IMR-90 (cell line): ENCODE measurements around the gene AJAP1. TPM values are rescaled to one million over a fixed set of nuclear protein-coding genes. Genes with fewer than 3 reads are reported as not detected.

ENCODE experiments used
- ATAC-seq: fragments of 200-7000 bp; cut with Tn5 transposase; 2 replicates; pipeline ENCODE4 v1.9.1; 2020; ENCODE audit warnings: low read depth, mild to moderate bottlenecking, moderate library complexity
- BruUV-seq: library from RNA; stranded (reverse); fragments of 400-500 nt; replicated peaks from 2 replicates; lab custom pipeline; 2021; lab: Mats Ljungman, UMichigan
- CTCF ChIA-PET: fragments of 300-600 bp; formaldehyde crosslinking; extraction: SDS; loops from one replicate; lab custom pipeline; 2021; ENCODE audit warnings: antibody characterized with exemption; lab: Yijun Ruan, JAX
- POLR2A ChIA-PET: fragments of 300-600 bp; sonication (Branson Sonifier 250); formaldehyde crosslinking; loops from one replicate; lab custom pipeline; 2022; ENCODE audit warnings: antibody characterized with exemption; ENCODE audit not compliant: unreplicated experiment; lab: Charles Lee
- DNase-seq: peaks from one replicate; pipeline ENCODE4 v3.0.0; 2013
- H2AFZ ChIP-seq: replicated peaks from 2 replicates; pipeline ENCODE3; 2013; ENCODE audit warnings: low read length, mild to moderate bottlenecking; ENCODE audit not compliant: poor library complexity
- H2AK5ac ChIP-seq: 2 replicates; pipeline ENCODE4 v1.6.1; 2013; ENCODE audit warnings: low read depth, low read length, inconsistent platforms
- H2AK9ac ChIP-seq: replicated peaks from 2 replicates; pipeline ENCODE3; 2013; ENCODE audit warnings: mild to moderate bottlenecking, low read depth, low read length, moderate library complexity; ENCODE audit not compliant: poor library complexity
- H2BK120ac ChIP-seq: 2 replicates; pipeline ENCODE4 v1.6.1; 2013; ENCODE audit warnings: low read depth, low read length, inconsistent platforms
- H2BK15ac ChIP-seq: 3 replicates; pipeline ENCODE4 v1.6.1; 2013; ENCODE audit warnings: low read depth, low read length, inconsistent platforms
- H2BK20ac ChIP-seq: 2 replicates; pipeline ENCODE4 v1.6.1; 2013; ENCODE audit warnings: low read depth, mild to moderate bottlenecking, inconsistent platforms, low read length, moderate library complexity
- H2BK5ac ChIP-seq: 2 replicates; pipeline ENCODE4 v1.6.1; 2013; ENCODE audit warnings: mild to moderate bottlenecking, low read depth, low read length, inconsistent platforms; ENCODE audit not compliant: poor library complexity, severe bottlenecking
- H3K14ac ChIP-seq: replicated peaks from 2 replicates; pipeline ENCODE4 v1.6.1; 2013; ENCODE audit warnings: low read depth, low read length, inconsistent platforms
- H3K18ac ChIP-seq: 2 replicates; pipeline ENCODE4 v1.6.1; 2013; ENCODE audit warnings: low read depth, low read length, control low read depth
- H3K23ac ChIP-seq: 2 replicates; pipeline ENCODE4 v1.6.1; 2013; ENCODE audit warnings: low read depth, low read length, inconsistent platforms
- H3K27ac ChIP-seq: 2 replicates; pipeline ENCODE4 v1.5.1; 2013; ENCODE audit warnings: mild to moderate bottlenecking, control low read depth, low read length; ENCODE audit not compliant: insufficient read depth
- H3K27me3 ChIP-seq: 2 replicates; pipeline ENCODE4 v1.6.1; 2013; ENCODE audit warnings: low read length; ENCODE audit not compliant: control insufficient read depth, insufficient read depth
- H3K36me3 ChIP-seq: 2 replicates; pipeline ENCODE4 v1.6.1; 2013; ENCODE audit warnings: low read length, mixed read lengths; ENCODE audit not compliant: control insufficient read depth, insufficient read depth
- H3K4ac ChIP-seq: 2 replicates; pipeline ENCODE4 v1.6.1; 2013; ENCODE audit warnings: low read depth, low read length, inconsistent platforms
- H3K4me1 ChIP-seq: 2 replicates; pipeline ENCODE4 v1.6.1; 2013; ENCODE audit warnings: low read length, mixed read lengths; ENCODE audit not compliant: control insufficient read depth, insufficient read depth
- H3K4me2 ChIP-seq: 2 replicates; pipeline ENCODE4 v1.6.1; 2013; ENCODE audit warnings: low read depth, mild to moderate bottlenecking, control low read depth, low read length, moderate library complexity
- H3K4me3 ChIP-seq: 2 replicates; pipeline ENCODE4 v1.5.1; 2013; ENCODE audit warnings: low read depth, mild to moderate bottlenecking, control low read depth, low read length, moderate library complexity; ENCODE audit not compliant: insufficient read depth
- H3K56ac ChIP-seq: 2 replicates; pipeline ENCODE4 v1.6.1; 2013; ENCODE audit warnings: low read length, inconsistent platforms; ENCODE audit not compliant: insufficient read depth; ENCODE audit errors: extremely low read depth
- H3K79me1 ChIP-seq, 2 experiments: 2 replicates each; pipeline ENCODE4 v1.6.1; 2013; ENCODE audit warnings: low read length in 2 of 2, inconsistent platforms in 1 of 2, low read depth in 1 of 2
- H3K9ac ChIP-seq: 2 replicates; pipeline ENCODE4 v1.6.1; 2013; ENCODE audit warnings: low read depth, low read length, control low read depth
- H3K9me1 ChIP-seq: 2 replicates; pipeline ENCODE4 v1.6.1; 2013; ENCODE audit warnings: low read length, inconsistent platforms; ENCODE audit not compliant: insufficient read depth
- H3K9me3 ChIP-seq: 2 replicates; pipeline ENCODE4 v1.6.1; 2013; ENCODE audit warnings: low read length; ENCODE audit not compliant: control insufficient read depth, insufficient read depth
- H4K20me1 ChIP-seq: 2 replicates; pipeline ENCODE4 v1.6.1; 2013; ENCODE audit warnings: low read length, inconsistent platforms; ENCODE audit not compliant: insufficient read depth
- H4K5ac ChIP-seq: 2 replicates; pipeline ENCODE4 v1.6.1; 2013; ENCODE audit warnings: mild to moderate bottlenecking, low read depth, low read length, control low read depth
- H4K8ac ChIP-seq, 2 experiments: 2 replicates each; pipeline ENCODE4 v1.6.1; 2013; ENCODE audit warnings: low read depth in 2 of 2, low read length in 2 of 2, control low read depth in 1 of 2, inconsistent platforms in 1 of 2
- H4K91ac ChIP-seq: 2 replicates; pipeline ENCODE4 v1.6.1; 2013; ENCODE audit warnings: low read depth, low read length, inconsistent platforms; ENCODE audit not compliant: insufficient read depth
- BHLHE40 ChIP-seq: fragments of 150-350 bp; IDR thresholded peaks from 2 replicates; pipeline ENCODE4 v1.6.1; 2016; ENCODE audit warnings: mild to moderate bottlenecking, low read depth, low read length
- CHD1 ChIP-seq: IDR thresholded peaks from 2 replicates; pipeline ENCODE4 v1.6.1; 2012; ENCODE audit warnings: low read depth, low read length, improper control_type of control experiment
- CTCF ChIP-seq: conservative IDR thresholded peaks from 2 replicates; pipeline ENCODE4 v1.5.1; 2012; ENCODE audit warnings: mild to moderate bottlenecking, low read depth, low read length, improper control_type of control experiment
- ELK1 ChIP-seq: fragments of 150-350 bp; IDR thresholded peaks from 2 replicates; pipeline ENCODE4 v1.6.1; 2016; ENCODE audit warnings: low read depth, mild to moderate bottlenecking, low read length, moderate library complexity, borderline replicate concordance
- FOS ChIP-seq: fragments of 150-350 bp; IDR thresholded peaks from 2 replicates; pipeline ENCODE4 v1.6.1; 2016; ENCODE audit warnings: low read depth, low read length
- MAFK ChIP-seq: IDR thresholded peaks from 2 replicates; pipeline ENCODE4 v1.6.1; 2012; ENCODE audit warnings: low read depth, low read length, improper control_type of control experiment
- NFE2L2 ChIP-seq: fragments of 150-350 bp; IDR thresholded peaks from 2 replicates; pipeline ENCODE4 v1.6.1; 2016; ENCODE audit warnings: low read depth, mild to moderate bottlenecking, low read length
- POLR2A ChIP-seq: IDR thresholded peaks from 2 replicates; pipeline ENCODE4 v1.6.1; 2012; ENCODE audit warnings: mild to moderate bottlenecking, low read depth, low read length
- RAD21 ChIP-seq: IDR thresholded peaks from 2 replicates; pipeline ENCODE4 v1.6.1; 2012; ENCODE audit warnings: low read length, improper control_type of control experiment
- SMC3 ChIP-seq: fragments of 150-350 bp; IDR thresholded peaks from 2 replicates; pipeline ENCODE4 v1.6.1; 2016; ENCODE audit warnings: low read depth, mild to moderate bottlenecking, antibody characterized with exemption, low read length, moderate library complexity
- WGBS, 2 experiments: methylation state at CpG; one replicate each; pipeline versions ENCODE4 v1.1.5 to v1.1.7; 2013; ENCODE audit warnings: missing lambda C conversion rate in 2 of 2; ENCODE audit not compliant: insufficient read length in 1 of 2; ENCODE audit errors: extremely low coverage in 2 of 2; 5-methylcytosine and 5-hydroxymethylcytosine counted together
- dilution Hi-C: fragments of 300-500 bp; cut with HindIII; formaldehyde crosslinking; loops from one replicate; pipeline ENCODE4 v1.14.3; 2018; ENCODE audit warnings: low sequenced_read_pairs; ENCODE audit not compliant: unreplicated experiment
- in situ Hi-C: fragments of 300-500 bp; cut with MboI; formaldehyde crosslinking; loops from 3 replicates; pipeline ENCODE4 v1.14.3; 2019; ENCODE audit warnings: low sequenced_read_pairs, inconsistent platforms, mixed read lengths
- intact Hi-C: fragments of 100-400 bp; cut with micrococcal nuclease; formaldehyde crosslinking; loops from 2 replicates; pipeline ENCODE4 v1.10.0; 2022
- polyA plus RNA-seq, 3 experiments: library from polyadenylated mRNA; depleted of rRNA; stranded (reverse); fragments of >200 nt; gene quantifications; 2 replicates each; pipeline ENCODE4 v1.2.3, GENCODE V29; 2012; ENCODE audit warnings: low replicate concordance in 1 of 3
- total RNA-seq: library from RNA; depleted of rRNA; stranded (reverse); fragments of >200 nt; gene quantifications from 2 replicates; pipeline ENCODE4 v1.2.3, GENCODE V29; 2012

The AJAP1 gene
- total and polyA plus RNA-seq, 2 of the 4 experiments (the other 2 are of a cell fraction) = under 0.01 to 0.02 TPM

GRCh38 chr1:4664095-4664494 lies 9.7 kb downstream of the AJAP1 start:
- H2BK120ac ChIP-seq = no peak overlapping the region
- DNase-seq = no peak
- H3K4me1 ChIP-seq = no peaks in the 10 kb centered on the region
- H2AFZ ChIP-seq = no peak overlapping the region
- no peak overlapping the region for H3K9ac ChIP-seq
- CTCF ChIA-PET = no interaction called here
- no peak overlapping the region for H2BK20ac ChIP-seq
- POLR2A ChIA-PET = no interaction called here
- dilution Hi-C loops (no loop called here), in situ Hi-C loops (loop anchor here (25.0 kb wide), 1 partner anchor 1298 kb away; no protein-coding TSS in a partner anchor), intact Hi-C loops (no loop called here)
- H3K56ac ChIP-seq = no peak overlapping the region
- no peak overlapping the region for H4K8ac ChIP-seq
- no peak overlapping the region for H2BK15ac ChIP-seq
- H4K91ac ChIP-seq = no peak overlapping the region
- no peaks in the 10 kb centered on the region for H3K27me3 ChIP-seq
- no peaks in the 10 kb centered on the region for H3K36me3 ChIP-seq
- H3K23ac ChIP-seq = no peak overlapping the region
- TF ChIP-seq CHD1 (no peak), CTCF (no peak), SMC3 (no peak), ELK1 (no peak), MAFK (no peak), BHLHE40 (no peak), FOS (no peak), POLR2A (no peak), NFE2L2 (no peak), RAD21 (no peak)
- no peak overlapping the region for H3K14ac ChIP-seq
- H2AK9ac ChIP-seq = no peak overlapping the region
- BruUV-seq = no TSS peak
- no peak overlapping the region for H3K4me2 ChIP-seq
- no peak overlapping the region for H3K27ac ChIP-seq
- H2BK5ac ChIP-seq = no peak overlapping the region
- no peak overlapping the region for H3K4ac ChIP-seq
- no peak overlapping the region for H3K18ac ChIP-seq
- no peaks in the 10 kb centered on the region for H4K20me1 ChIP-seq
- no peak overlapping the region for H3K4me3 ChIP-seq
- ATAC-seq = no peak
- peaks cover 29% of the 10 kb centered on the region; the same call in 1 of the 2 replicates for H3K9me3 ChIP-seq
- H2AK5ac ChIP-seq = no peak overlapping the region
- H4K5ac ChIP-seq = no peak overlapping the region
- no peaks in the 10 kb centered on the region for H3K9me1 ChIP-seq
- no CpG with 5 or more reads among the region's 5 CpGs for WGBS, 2 experiments
- H3K79me1 ChIP-seq = no peaks in the 10 kb centered on the region
